Epidermal melanocyte (primary cell): Measurements from ENCODE around the gene SLC16A1.
"Not testable (repeated sequence)": the region's sequence is repeated elsewhere in the genome, so short reads cannot be mapped to it uniquely, and the experiment has no call there.

Experiments used
- DNase-seq: peaks from one replicate; pipeline ENCODE4 v3.0.0; 2011; ENCODE audit warnings: low spot score; ENCODE audit not compliant: insufficient read length

SLC16A1 gene

DNA sequence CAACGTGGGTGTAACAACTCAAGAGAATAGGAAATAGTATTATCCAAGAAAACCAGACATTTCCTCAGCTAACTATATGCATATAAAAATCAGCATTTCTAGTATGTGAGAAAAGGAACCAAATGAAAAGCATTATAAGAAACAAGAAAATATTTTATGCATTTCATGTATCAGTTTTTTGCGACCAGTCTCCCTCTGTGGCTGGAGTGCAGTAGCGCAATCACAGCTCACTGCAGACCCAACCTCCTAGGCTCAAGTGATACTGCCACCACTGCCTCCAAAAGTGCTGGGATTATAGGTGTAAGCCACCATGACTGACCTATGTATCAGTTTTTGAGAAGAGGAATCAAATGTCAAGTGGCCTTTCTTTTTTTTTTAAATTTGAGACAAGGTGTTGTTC is 31.0 kb downstream of the SLC16A1 start:
- no peak for DNase-seq

DNA sequence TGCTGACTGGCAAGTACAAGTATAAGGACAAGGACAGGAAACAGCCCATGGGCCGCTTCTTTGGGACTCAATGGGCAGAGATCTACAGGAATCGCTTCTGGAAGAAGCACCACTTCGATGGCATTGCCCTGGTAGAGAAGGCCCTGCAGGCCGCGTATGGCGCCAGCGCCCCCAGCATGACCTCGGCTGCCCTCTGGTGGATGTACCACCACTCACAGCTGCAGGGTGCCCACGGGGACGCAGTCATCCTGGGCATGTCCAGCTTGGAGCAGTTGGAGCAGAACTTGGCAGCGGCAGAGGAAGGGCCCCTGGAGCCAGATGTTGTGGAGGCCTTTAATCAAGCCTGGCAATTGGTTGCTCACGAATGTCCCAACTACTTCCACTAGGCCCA is 32.0 kb downstream of the SLC16A1 start:
- no peak for DNase-seq

DNA sequence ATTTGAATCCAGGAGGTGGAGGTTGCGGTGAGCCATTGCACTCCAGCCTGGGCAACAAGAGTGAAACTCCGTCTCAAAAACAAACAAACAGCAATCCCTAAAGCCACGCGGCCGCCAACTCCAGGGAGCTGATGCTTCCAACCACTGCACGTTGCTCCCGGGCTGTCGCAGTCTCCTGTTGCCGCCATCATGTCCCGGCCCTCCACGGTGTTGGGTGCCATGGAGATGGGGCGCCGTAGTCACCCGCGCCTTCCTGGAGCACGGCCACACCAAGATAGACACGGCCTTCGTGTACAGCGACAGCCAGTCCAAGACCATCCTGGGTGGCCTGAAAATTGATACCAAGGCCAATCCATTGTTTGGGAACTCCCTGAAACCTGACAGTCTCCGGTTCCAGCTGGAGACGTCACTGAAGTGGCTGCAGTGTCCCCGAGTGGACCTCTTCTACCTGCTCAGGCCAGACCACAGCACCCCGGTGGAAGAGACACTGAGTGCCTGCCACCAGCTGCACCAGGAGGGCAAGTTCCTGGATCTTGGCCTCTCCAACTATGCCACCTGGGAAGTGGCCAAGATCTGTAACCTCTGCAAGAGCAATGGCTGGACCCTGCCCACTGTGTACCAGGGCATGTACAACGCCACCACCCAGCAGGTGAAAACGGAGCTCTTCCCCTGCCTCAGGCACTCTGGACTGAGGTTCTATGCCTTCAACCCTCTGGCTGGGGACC is 32.6 kb downstream of the SLC16A1 start:
- no peak for DNase-seq

DNA sequence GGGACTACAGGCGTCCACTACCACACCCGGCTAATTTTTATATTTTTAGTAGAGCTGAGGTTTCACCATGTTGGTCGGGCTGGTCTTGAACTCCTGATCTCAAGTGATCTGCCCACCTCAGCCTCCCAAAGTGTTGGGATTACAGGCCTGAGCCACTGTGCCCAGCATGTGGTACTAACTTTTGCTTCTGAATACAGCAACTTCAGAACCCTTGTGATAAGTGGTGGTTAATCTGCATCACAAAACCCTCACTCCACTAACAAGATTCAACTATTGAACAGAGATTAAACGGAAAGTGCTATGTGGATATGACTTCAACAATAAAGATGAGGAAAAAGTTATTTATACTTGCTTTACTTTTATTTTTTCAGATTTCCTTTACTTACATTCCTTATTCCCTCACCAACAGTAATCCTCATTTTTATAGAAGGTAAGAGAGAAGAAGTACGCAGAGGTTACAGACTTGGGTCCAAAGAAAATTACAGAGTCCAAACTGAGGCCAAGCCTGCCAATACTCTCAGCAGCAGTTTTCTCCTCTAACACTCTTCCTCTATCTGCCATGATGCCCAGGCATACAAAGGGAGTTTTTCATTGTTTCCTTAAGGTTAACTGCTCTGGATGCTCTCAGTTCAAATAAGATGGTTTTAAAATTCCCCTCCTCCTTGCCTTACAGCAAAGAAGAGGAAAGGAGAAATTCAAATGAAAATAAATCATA is 44.3 kb downstream of the SLC16A1 start:
- DNase-seq: no peak

DNA sequence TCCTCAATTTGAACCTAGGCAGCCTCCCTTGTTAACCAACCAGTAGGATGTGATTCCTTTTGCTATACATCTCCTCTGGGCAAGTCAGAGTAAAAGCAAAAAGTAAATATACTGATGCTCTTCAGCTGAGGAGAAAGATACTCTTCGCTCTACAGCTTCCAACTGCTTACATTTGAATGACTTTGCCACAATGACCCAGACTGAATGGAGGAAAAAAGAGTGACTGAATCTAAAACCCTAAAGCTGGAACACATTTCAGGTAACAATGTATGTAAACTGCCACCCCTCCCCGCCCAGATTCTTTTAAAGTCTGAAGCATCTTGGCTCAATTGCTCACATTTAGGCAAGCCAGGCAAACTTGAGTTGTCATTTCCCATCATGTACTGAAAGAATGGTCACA is 46.1 kb downstream of the SLC16A1 start:
- no peak for DNase-seq

DNA sequence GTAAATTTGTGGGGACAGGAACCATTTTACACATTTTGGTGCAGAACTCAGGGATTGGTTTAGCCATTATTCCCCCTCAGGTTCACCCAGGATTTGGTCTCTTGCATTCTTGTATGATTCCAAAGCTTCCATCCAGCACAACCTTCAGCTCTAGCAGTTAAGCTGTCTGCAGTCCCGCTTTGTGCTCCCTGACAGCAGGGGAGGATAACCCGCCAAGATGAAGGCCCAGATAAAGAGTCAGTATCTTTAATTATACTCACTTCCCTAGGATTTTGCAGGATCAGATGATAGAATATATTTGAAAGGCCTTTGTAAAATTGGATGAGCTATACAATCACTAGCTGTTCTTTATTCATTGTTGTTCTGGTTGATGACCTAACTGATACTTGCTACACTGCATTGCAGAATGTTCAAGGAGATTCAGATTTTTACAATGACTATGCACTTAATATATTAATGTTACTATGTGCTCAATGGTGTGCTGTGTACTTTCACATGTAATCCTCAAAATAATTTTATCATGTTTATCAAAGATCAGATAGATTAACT is 49.8 kb downstream of the SLC16A1 start:
- DNase-seq: no peak

DNA sequence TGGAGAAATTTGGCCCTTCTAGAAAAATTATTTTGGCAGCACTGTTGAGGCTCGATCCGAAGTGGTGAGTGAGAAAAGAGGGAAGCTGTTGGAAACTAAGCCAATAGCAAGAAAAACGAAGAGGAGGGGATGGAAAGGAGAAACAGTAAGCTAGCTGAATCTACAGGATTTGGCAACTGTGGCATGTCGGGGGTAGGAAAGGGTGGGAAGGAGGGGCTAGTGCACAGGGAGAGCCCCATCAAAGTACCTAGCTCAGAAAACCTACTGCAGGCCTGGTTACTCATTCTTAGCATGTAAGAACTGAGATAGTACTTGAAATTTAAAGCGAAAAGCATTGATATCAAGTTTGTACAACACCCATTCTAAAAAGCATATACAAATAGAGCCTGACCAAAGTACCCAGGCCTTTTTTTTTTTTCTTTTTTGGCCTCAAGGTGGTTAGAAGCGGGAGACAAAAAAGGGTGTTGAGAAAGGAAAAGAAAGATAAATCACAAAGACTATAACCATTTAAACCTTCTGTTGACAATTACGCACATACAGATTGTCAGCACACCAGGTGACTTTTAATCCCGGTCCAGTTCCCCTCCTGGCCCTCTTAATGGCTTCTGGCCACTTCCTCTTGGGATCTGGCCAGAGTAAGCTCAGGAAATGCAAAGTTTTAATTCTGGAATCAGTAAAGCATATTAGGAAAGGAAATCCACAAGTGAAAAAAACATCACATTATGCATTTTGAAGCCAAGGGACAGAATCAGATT is 50.4 kb downstream of the SLC16A1 start:
- DNase-seq: no peak

DNA sequence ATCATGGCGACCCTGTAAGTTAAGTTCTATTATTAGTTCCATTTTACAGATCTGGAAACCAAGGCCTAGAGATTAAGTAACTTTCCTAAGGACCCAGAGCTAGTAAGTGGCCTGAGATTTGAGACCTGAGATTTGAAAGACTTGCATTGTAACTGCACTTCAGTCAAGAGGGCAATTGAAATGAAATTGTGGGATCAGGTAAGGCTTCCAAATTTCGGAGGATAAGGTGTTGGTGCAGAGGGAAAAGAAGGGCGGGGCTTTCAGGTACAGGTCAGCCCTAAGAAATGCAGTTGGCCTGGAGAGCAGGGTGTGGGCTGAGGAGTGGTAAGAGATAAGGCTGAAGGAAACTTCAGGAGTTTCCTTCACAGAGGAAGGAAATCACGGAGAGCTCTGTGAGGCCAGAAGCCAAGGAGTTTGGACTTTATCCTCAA is 51.1 kb downstream of the SLC16A1 start:
- no peak for DNase-seq

DNA sequence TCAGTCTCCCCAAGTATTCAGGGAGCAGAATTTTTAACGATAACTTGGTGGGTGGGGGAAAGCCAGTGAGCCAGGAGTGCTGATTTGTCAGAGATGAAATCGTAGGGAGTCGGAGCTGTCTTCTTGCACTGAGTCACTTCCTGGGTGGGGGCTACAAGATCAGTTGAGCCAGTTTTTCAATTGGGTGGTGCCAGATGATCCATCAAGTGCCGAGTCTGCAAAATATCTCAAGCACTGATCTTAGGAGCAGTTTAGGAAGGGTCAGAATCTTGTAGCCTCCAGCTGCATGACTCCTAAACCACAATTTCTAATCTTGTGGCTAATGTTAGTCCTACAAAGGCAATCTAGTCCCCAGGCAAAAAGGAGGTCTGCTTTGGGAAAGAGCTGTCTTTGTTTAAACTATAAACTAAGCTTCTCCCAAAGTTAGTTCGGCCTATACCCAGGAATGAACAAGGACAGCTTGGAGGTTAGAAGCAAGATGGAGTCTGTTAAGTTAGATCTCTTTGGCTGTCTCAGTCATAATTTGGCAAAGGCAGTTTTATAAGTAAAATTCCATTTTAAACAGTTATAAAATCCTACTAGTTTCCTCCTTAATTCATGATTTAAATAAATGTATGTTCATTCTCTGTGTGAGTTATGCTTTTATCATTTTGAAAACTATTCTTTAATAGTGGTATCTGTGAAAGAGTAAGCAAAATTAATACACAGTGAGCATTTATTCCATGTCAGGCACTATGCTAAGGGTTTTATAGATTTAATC is 51.7 kb downstream of the SLC16A1 start:
- DNase-seq: no peak

DNA sequence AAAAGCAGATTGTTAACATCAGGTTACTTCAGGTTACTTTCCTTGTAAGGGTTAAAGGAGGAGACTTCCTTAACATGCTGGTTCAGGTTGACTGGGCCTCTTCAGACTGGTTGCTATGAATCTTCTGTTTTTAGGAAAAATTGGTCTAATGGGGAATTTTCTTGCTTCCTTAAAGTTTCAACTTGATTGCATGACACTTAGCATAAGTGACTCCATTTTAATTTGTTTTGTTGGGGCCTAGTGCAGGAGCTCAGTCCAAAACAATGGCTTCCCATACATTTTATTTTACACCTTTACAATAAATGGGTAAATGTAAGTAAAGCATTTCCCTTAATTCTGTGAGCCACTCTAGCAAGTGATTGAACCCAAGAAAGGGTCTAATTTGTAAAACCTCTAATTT is 53.8 kb downstream of the SLC16A1 start:
- DNase-seq: no peak

DNA sequence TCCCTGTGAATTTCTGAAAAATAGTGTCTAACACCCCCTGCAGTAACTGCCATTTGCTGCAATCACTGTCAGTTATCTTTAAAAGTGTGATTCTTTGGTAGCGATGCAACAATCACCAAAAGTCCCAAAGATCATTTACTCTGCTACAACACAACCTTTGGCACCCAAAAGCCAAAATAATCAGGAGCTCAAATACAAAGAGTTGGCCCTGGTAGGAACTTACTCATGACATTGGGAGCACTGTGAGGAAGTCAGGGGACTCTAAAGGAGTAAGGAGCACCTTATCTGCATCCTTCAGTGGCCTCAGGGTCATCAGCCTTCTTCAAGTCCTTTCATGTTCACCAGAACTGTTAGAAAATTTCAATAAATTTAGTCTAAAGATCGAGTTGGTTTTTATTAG is 54.6 kb downstream of the SLC16A1 start:
- no peak for DNase-seq

DNA sequence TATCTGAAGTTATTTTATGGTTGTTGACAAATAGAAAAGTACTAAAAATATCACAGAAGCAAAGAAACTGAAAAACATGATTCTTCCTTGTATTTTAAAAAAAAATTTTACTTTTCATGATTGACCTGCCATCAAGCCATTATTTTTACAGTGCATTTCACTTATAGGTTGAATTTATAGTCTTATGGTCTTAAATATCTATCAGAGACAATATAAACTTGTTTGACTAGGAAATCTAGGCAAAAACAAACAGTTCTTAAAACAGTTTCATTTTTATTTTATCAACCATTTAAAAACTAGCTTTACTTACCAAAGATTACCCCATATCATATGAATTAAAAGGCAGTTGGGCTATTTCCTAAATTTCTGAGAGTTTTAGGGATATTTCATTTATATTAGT is 59.2 kb downstream of the SLC16A1 start:
- DNase-seq: no peak

DNA sequence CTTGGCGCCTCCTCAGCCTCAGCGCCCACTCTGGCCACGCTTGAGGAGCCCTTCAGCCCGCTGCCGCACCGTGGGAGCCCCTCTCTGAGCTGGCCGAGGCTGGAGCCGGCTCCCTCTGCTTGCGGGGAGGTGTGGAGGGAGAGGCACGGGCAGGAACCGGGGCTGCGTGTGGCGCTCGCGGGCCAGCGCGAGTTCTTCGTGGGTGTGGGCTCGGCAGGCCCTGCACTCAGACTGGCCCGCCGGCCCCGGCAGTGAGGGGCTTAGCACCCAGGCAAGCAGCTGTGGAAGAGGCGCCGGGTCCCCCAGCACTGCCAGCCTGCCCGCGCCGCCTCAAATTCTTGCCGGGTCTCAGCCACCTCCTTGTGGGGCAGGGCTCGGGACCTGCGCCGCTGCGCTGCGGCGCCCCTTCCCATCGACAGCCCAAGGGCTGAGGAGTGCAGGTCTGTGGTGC is 61.4 kb downstream of the SLC16A1 start:
- no peak for DNase-seq

DNA sequence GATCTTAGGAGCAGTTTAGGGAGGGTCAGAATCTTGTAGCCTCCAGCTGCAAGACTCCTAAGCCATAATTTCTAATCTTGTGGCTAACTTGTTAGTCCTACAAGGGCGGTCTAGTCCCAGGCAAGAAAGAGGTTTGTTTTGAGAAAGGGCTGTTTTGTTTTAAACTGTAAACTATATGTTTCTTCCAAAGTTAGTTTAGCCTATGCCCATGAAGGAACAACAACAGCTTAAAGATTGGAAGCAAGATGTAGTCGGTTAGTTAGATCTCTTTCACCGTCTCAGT is 62.0 kb downstream of the SLC16A1 start:
- DNase-seq: no peak

DNA sequence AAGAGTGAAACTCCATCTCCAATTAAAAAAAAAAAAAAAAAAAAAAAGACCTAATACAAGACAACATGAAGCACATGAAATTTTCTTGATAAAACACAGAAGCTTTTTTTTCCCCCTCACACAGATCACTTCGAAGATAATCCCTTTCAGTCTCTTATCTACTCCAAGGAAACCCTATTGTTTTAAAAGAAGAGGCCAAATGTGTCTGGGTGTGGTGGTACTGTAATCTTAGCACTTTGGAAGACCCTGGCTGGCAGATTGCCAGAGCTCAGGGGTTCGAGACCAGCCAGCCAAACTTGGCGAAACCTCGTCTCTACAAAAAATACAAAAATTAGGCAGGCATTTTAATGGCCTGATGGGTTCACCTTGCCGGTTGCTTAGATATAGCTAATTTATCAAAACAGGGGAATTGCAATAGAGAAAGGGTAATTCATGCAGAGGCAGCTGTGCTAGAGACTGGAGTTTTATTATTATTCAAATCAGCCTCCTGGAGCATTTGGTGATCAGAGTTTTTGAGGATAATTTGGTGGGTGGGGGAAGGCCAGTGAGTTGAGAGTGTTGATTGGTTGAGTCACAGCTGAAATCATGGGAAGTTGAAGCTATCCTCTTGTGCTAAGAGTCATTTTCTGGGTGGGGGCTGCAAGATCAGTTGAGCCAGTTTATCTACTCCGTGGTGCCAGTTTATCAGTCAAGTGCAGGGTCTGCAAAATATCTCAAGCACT is 62.5 kb downstream of the SLC16A1 start:
- DNase-seq: no peak

DNA sequence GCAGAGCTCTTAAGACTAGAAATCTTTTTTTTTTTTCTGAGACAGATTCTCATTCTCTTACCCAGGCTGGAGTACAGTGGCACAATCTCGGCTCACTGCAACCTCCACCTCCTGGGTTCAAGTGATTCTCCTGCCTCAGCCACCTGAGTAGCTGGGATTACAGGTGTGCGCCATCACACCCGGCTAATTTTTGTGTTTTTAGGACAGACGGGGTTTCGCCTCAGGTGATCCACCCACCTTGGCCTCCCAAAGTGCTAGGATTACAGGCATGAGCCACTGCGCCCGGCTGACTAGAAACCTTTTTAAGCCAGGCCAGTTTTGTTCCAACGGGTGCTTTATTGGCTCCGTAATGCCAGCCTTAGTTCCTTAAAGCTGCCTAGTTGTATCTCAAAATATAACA is 66.1 kb downstream of the SLC16A1 start:
- DNase-seq: not testable (repeated sequence)

DNA sequence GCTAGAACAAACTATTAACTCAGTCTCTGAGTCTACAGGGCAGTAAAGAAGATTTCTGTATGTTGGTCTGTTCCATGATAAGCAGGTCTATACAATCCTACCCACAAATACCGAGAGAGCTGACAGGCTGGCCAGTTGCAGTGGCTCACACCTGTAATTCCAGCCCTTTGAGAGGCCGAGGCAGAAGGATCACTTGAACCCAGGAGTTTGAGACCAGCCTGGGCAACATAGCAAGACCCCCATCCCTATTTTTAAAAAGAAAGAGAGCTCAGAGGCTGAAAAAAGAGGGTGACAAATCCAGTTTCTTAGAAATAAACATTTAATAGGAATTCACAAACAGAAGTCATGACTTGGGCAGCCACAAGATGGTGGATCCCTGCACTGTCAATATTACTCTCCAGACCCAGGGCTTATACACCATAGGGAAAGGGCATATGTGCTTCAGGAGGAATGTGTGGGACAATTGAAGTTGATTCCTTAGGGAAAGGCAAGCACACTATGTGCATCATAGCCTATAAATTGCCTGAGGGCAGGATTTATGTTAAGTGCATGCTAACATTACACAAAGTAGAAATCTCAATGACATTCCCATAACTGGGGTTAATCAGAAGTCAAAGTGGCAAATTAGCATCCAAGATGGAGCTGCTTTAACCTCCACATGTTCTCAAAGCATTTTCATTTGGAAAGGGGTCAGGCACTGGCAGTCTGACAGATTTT is 66.8 kb downstream of the SLC16A1 start:
- DNase-seq: no peak

DNA sequence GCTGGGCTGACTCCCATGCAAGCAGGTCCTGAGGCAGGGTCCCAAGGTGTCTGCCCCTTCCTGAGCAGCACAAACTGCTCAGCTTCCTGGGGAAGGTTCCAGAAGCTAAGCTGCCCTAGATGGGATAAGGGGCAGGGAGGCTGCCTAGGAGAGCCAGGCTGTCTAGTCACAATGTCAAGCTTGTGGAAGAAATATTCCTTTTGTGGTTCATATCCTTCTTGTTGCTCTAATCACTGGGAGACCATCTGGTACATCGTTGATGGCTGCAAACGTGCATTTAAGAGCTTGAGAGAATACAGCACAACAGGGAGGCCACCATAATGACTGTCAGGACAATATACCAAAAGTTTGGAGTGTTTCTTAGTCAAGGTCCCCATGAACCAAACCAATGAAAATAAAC is 67.4 kb downstream of the SLC16A1 start:
- no peak for DNase-seq

DNA sequence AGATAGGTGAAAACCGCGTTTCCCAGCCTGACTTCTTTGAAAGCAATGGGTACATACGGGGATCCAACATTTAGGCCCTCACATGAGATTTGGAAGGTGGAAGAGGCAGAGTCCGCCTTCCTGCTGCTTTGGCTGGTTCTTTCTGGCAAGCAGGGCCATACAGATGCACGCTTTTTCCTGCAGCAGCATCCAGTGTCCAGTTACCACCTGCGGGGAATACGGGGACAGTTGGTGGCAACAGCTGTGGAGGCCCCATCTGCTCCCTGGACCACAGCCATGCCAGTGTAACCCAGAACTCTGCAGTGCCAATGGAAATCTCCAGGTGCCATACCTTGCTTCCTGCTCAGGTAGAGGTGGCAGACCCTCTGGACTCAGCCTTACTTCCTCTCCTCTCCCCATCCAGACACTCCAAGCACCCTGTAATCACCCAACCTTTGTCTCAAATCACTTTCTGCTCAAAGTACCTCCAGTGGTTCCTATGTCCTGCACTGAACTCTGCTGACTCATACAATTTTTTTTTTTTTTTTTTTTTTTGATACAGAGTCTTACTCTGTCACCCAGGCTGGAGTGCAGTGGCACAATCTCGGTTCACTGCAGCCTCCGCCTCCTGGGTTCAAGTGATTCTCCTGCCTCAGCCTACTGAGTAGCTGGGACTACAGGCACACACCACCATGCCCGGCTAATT is 68.3 kb downstream of the SLC16A1 start:
- no peak for DNase-seq

DNA sequence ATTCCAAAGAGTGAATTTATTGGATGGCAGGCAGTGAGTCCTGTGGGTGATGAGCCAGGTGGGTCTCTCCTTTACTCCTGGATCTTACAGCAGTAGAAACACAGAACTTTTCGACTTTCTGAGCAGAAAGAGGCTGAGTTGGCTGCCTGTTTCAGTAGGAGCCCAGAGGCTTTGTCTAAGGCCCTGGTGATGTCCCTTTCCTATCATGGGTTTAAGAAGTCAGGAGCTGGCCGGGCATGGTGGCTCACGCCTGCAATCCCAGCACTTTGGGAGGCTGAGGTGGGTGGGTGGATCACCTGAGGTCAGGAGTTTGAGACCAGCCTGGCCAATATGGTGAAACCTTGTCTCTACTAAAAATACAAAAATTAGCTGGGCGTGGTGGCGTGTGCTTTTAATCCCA is 71.0 kb downstream of the SLC16A1 start:
- DNase-seq: not testable (repeated sequence)
